PFSK-1 (cell line): Measurements from ENCODE around the gene PBX2.

Experiments used
- FOXP2 ChIP-seq: optimal IDR thresholded peaks from 2 replicates; pipeline ENCODE3; 2011; ENCODE audit warnings: borderline replicate concordance, control low read depth, inconsistent platforms; ENCODE audit not compliant: insufficient read depth; ENCODE audit errors: extremely low read length, extremely low read depth
- POLR2AphosphoS5 ChIP-seq: IDR thresholded peaks from 2 replicates; pipeline ENCODE4 v1.6.1; 2012; ENCODE audit warnings: low read depth, mild to moderate bottlenecking, control low read depth, low read length, moderate library complexity
- REST ChIP-seq, 2 experiments: IDR thresholded peaks; 2 replicates each; pipeline versions ENCODE4 v1.6.1 to v1.8.0; 2011 to 2012; ENCODE audit warnings: low read depth in 2 of 2, low read length in 2 of 2, control low read depth in 1 of 2, inconsistent platforms in 1 of 2, mild to moderate bottlenecking in 1 of 2, moderate library complexity in 1 of 2; ENCODE audit not compliant: insufficient read depth in 1 of 2
- SIN3A ChIP-seq: IDR thresholded peaks from 2 replicates; pipeline ENCODE4 v1.6.1; 2012; ENCODE audit warnings: mild to moderate bottlenecking, low read length, moderate library complexity, borderline replicate concordance; ENCODE audit not compliant: insufficient read depth
- TAF1 ChIP-seq: IDR thresholded peaks from 2 replicates; pipeline ENCODE4 v1.6.1; 2012; ENCODE audit warnings: low read length, control low read depth, borderline replicate concordance; ENCODE audit not compliant: insufficient read depth

Gene PBX2

DNA sequence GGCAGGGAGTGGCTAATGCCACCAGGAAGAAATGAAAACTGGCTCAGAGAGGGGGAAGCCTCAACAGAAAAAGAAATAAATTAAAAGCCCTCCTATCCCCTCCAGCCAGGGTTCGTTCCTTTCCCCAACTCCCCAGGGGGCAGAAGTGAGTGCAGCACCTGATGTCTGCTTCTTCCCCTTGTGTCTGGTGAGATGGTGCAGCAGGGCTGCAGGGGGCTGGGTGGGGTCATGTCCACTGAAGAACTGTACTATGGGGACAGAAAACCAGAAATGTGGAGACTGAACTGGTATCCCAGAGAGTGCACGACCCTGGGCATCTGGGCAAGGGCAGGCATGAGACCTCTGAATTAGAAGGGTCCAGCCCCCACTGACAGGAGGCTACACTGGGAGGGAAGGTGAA, 21.7 kb downstream of the PBX2 start:
- TF ChIP-seq TAF1 (no peak), REST (IDR thresholded peaks at IDR 0.05; ENCODE audit: insufficient read depth in 1 of 2, low read depth in 2 of 2, low read length in 2 of 2) (no peak), FOXP2 (no peak), SIN3A (no peak), POLR2AphosphoS5 (no peak)

DNA sequence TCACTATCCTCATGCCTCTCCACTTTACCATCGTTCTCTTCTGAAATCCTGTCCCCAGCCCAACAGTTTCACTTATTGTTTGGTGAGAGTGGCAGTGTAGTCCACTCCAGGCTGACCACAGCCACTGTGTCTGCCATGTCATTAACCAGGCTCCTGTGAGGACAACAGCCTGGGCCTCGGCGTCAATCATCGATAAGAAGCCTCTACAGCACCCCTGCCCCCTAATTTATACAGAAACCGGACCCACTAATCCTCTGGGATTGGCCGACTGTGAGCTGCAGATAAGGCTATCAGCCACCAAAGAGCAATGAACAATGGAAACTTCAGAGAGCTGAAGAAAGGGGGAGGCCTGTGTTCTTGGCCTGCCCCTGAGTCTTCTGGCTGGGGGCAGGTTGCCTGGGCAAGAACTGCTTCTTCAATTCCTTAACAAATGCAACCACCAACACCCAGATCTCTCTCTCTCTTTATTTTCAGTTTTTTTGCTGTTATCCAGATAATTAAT, 22.2 kb downstream of the PBX2 start:
- TF ChIP-seq REST (IDR thresholded peaks at IDR 0.05; ENCODE audit: insufficient read depth in 1 of 2, low read depth in 2 of 2, low read length in 2 of 2) (no peak), SIN3A (no peak), FOXP2 (no peak)

GRCh38 chr6:32167154-32167760, 22.7 kb downstream of the PBX2 start:
- TF ChIP-seq POLR2AphosphoS5 = no peak
- no peak for TF ChIP-seq SIN3A
- TF ChIP-seq FOXP2 = no peak
- no peak for TF ChIP-seq TAF1
- no peak for TF ChIP-seq REST (IDR thresholded peaks at IDR 0.05; ENCODE audit: insufficient read depth in 1 of 2, low read depth in 2 of 2, low read length in 2 of 2)

DNA sequence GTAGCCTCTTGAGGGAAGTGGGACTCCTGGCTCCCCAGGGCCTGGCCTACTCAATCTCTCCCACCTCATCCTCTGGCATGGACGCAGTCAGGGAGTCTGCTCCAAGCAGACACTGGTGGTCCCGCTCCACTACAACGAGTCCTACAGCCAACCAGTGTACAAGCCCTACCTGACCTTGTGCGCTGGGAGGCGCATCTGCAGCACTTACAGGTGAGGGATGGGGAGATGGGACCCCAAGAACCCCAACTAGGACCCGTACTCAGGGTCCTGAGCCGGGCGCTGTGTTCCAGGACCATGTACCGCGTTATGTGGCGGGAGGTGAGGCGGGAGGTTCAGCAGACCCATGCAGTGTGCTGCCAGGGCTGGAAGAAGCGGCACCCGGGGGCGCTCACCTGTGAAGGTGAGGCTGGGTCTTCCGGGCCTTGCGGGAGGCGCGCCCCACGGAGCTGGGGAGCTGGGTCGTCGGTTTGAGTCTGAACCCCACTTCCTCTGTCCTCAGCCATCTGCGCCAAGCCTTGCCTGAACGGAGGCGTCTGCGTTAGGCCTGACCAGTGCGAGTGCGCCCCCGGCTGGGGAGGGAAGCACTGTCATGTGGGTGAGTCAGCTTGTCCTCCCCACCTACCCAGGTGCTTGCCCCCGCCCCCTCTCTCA, 23.5 kb downstream of the PBX2 start:
- TF ChIP-seq TAF1 = no peak
- TF ChIP-seq FOXP2 = no peak
- no peak for TF ChIP-seq REST (IDR thresholded peaks at IDR 0.05; ENCODE audit: insufficient read depth in 1 of 2, low read depth in 2 of 2, low read length in 2 of 2)
- TF ChIP-seq POLR2AphosphoS5 = no peak
- TF ChIP-seq SIN3A = no peak
